K562 (cell line): Measurements from ENCODE around the gene CSK. TPM values are rescaled to one million over a fixed set of nuclear protein-coding genes. Genes with fewer than 3 reads are reported as not detected.

Source experiments
- ATAC-seq: fragments of 200-7000 bp; cut with Tn5 transposase; 3 replicates; pipeline ENCODE4 v1.9.1; 2020; ENCODE audit warnings: moderate library complexity
- BruUV-seq: library from RNA; stranded (reverse); fragments of 400-500 nt; replicated peaks from 2 replicates; lab custom pipeline; 2021; lab: Mats Ljungman, UMichigan
- CTCF ChIA-PET: fragments of 300-600 bp; formaldehyde crosslinking; extraction: SDS; loops from one replicate; lab custom pipeline; 2021; ENCODE audit warnings: low intra/inter-chr PET ratio; lab: Yijun Ruan, JAX
- POLR2A ChIA-PET: fragments of 300-600, 350-650 bp; sonication (Branson Sonifier 250); formaldehyde crosslinking; extraction: SDS; loops from one replicate; lab custom pipeline; 2021; ENCODE audit warnings: antibody characterized with exemption, inconsistent platforms; lab: Yijun Ruan, JAX
- DNase-seq, 4 experiments: peaks; one replicate each; pipeline versions ENCODE4 v3.0.0 to v3.0.0-alpha.2; 2011 to 2018; ENCODE audit warnings: low spot score in 3 of 4, mixed read lengths in 3 of 4; ENCODE audit errors: extremely low read depth in 1 of 4
- FAIRE-seq: peaks from 2 replicates; lab custom pipeline; 2011; peaks lifted over from hg19 to GRCh38; lab: Jason Lieb, UNC
- H2AFZ ChIP-seq: 2 replicates; pipeline ENCODE4 v1.6.0; 2011; ENCODE audit warnings: low read depth, low read length, control low read depth, inconsistent platforms
- H3K27ac ChIP-seq: fragments of 200-600 bp; 3 replicates; pipeline ENCODE4 v1.8.0; 2011; ENCODE audit warnings: low read depth, mild to moderate bottlenecking, control low read depth, inconsistent platforms, low read length, moderate library complexity, mixed read lengths; ENCODE audit errors: extremely low read depth
- H3K27me3 ChIP-seq, 2 experiments: fragments of 300-600 bp in 1 of 2; 2 replicates in 1 of 2; 3 replicates in 1 of 2; pipeline versions ENCODE4 v1.6.0 to v1.8.0; 2011; ENCODE audit warnings: inconsistent platforms in 2 of 2, low read length in 2 of 2, mild to moderate bottlenecking in 1 of 2, mixed read lengths in 1 of 2, moderate library complexity in 1 of 2; ENCODE audit not compliant: control insufficient read depth in 2 of 2, insufficient read depth in 2 of 2
- H3K36me3 ChIP-seq: fragments of 300-600 bp; 3 replicates; pipeline ENCODE4 v1.8.0; 2011; ENCODE audit warnings: mild to moderate bottlenecking, low read length, inconsistent platforms; ENCODE audit not compliant: control insufficient read depth, insufficient read depth
- H3K4me1 ChIP-seq, 2 experiments: fragments of 200-600 bp in 1 of 2; replicated peaks in 1 of 2; 2 replicates in 1 of 2; 3 replicates in 1 of 2; pipeline versions ENCODE4 v1.5.1 to v1.8.0; 2011; ENCODE audit warnings: inconsistent platforms in 2 of 2, low read length in 2 of 2, mild to moderate bottlenecking in 1 of 2, mixed read lengths in 1 of 2, moderate library complexity in 1 of 2; ENCODE audit not compliant: control insufficient read depth in 2 of 2, insufficient read depth in 2 of 2
- H3K4me2 ChIP-seq: 2 replicates; pipeline ENCODE4 v1.6.1; 2011; ENCODE audit warnings: low read length, control low read depth, inconsistent platforms, mixed read lengths; ENCODE audit not compliant: insufficient read depth
- H3K4me3 ChIP-seq: fragments of 200-600 bp; sonication (generic), shearing (Covaris generic); 2 replicates; pipeline ENCODE4 v1.5.1; 2016; ENCODE audit warnings: control low read depth, inconsistent platforms
- H3K79me2 ChIP-seq: fragments of 200-600 bp; 3 replicates; pipeline ENCODE4 v1.8.0; 2011; ENCODE audit warnings: low read length, inconsistent platforms; ENCODE audit not compliant: control insufficient read depth, insufficient read depth
- H3K9ac ChIP-seq, 2 experiments: 2 replicates each; pipeline versions ENCODE4 v1.6.0 to v1.6.1; 2011; ENCODE audit warnings: low read depth in 2 of 2, low read length in 2 of 2, control low read depth in 1 of 2, inconsistent platforms in 1 of 2, mild to moderate bottlenecking in 1 of 2, mixed read lengths in 1 of 2; ENCODE audit not compliant: insufficient read depth in 1 of 2
- H3K9me1 ChIP-seq: one replicate; pipeline ENCODE4 v1.6.0; 2011; ENCODE audit warnings: inconsistent platforms, mild to moderate bottlenecking, low read length, moderate library complexity; ENCODE audit not compliant: control insufficient read depth, insufficient read depth
- H3K9me3 ChIP-seq: replicated peaks from 2 replicates; pipeline ENCODE4 v1.5.1; 2011; ENCODE audit warnings: low read depth, low read length, inconsistent platforms; ENCODE audit not compliant: control insufficient read depth, insufficient read depth
- H4K20me1 ChIP-seq: replicated peaks from 2 replicates; pipeline ENCODE4 v1.6.1; 2011; ENCODE audit warnings: low read length, inconsistent platforms, mixed read lengths; ENCODE audit not compliant: control insufficient read depth, insufficient read depth
- ESRRB ChIP-seq: fragments of 250-450 bp; sonication (Bioruptor Pico); IDR thresholded peaks from 2 replicates; pipeline ENCODE4 v1.5.0; 2020; ENCODE audit warnings: mild to moderate bottlenecking, moderate library complexity, borderline replicate concordance
- PHF21A ChIP-seq: fragments of 450-650 bp; IDR thresholded peaks from 2 replicates; pipeline ENCODE4 v1.6.1; 2017; ENCODE audit warnings: low read depth, borderline replicate concordance
- POLR2G ChIP-seq: fragments of 200-400 bp; formaldehyde crosslinking; IDR thresholded peaks from 2 replicates; pipeline ENCODE4 v1.6.1; 2017; ENCODE audit warnings: low read depth, mild to moderate bottlenecking, antibody characterized with exemption, low read length, moderate library complexity
- SMARCB1 ChIP-seq: IDR thresholded peaks from 2 replicates; pipeline ENCODE4 v1.6.1; 2011; ENCODE audit warnings: improper control_type of control experiment, low read depth; ENCODE audit not compliant: insufficient read length
- ZFP36 ChIP-seq: fragments of 150-350 bp; IDR thresholded peaks from 2 replicates; pipeline ENCODE4 v1.6.1; 2018; ENCODE audit warnings: low read length, low read depth; ENCODE audit not compliant: partially characterized antibody
- ZNF436 ChIP-seq: fragments of 250-450, 450-650 bp; sonication (Bioruptor Pico); formaldehyde crosslinking; IDR thresholded peaks from 2 replicates; pipeline ENCODE4 v1.7.0; 2020; ENCODE audit warnings: mild to moderate bottlenecking
- WGBS: fragments of 100-300 bp; shearing (Covaris generic); methylation state at CpG from one replicate; pipeline ENCODE4 v1.1.6; 2016; ENCODE audit warnings: low coverage, mixed read lengths; ENCODE audit not compliant: insufficient coverage; ENCODE audit errors: missing lambda C conversion rate; 5-methylcytosine and 5-hydroxymethylcytosine counted together
- in situ Hi-C: fragments of 300-500 bp; cut with MboI; formaldehyde crosslinking; loops from 4 replicates; pipeline ENCODE4 v1.15.0; 2018; ENCODE audit warnings: inconsistent platforms, mixed read lengths
- intact Hi-C: fragments of 100-400 bp; cut with micrococcal nuclease; formaldehyde crosslinking; loops from 2 replicates; pipeline ENCODE4 v1.14.2; 2022
- polyA plus RNA-seq, 8 experiments: library from polyadenylated mRNA; depleted of rRNA in 4 of 8; stranded (reverse) in 5 of 8; unstranded in 3 of 8; fragments of >200 nt; fragmentation: Nextera tagmentation in 2 of 8; fragmentation: Illumina TruSeq in 1 of 8; extraction: Ambion mirVana in 2 of 8; extraction: Trizol in 1 of 8; gene quantifications; 2 replicates each; pipeline versions ENCODE4 v1.2.1 to v1.2.3, GENCODE V29; 2011 to 2014; ENCODE audit warnings: inconsistent platforms in 1 of 8, missing spikeins in 1 of 8
- total RNA-seq, 7 experiments: library from RNA; depleted of rRNA in 6 of 7; stranded (reverse); fragments of >200 nt in 6 of 7; fragmentation: Illumina TruSeq in 2 of 7; extraction: Trizol in 2 of 7; gene quantifications; 2 replicates each; pipeline versions ENCODE4 v1.2.1 to v1.2.3, GENCODE V29; 2011 to 2021; ENCODE audit warnings: low replicate concordance in 1 of 7

Gene CSK
- total and polyA plus RNA-seq, 9 of the 15 experiments (the other 6 are each of a cell fraction or from before 2014, with no cell fraction given), result 1.5 to 112 (median 22.5) TPM

GRCh38 chr15:74837482-74838136, 55.7 kb downstream of the CSK start:
- no peak for FAIRE-seq
- CTCF ChIA-PET, result no interaction called here
- peaks cover 11% of the 10 kb centered on the region; the same call in 2 of the 3 replicates for H3K79me2 ChIP-seq
- H3K27ac ChIP-seq, result no peak overlapping the region
- TF ChIP-seq ZFP36 (peak; percentile 86), PHF21A (no peak)
- TF ChIP-seq, all 486 proteins: peak for 1
- H3K4me2 ChIP-seq, result no peak overlapping the region
- H3K36me3 ChIP-seq, result peaks cover 53% of the 10 kb centered on the region; the same call in 1 of the 3 replicates
- intact Hi-C loops, result loop anchor here (5.0 kb wide), 1 partner anchor 65 kb away; no protein-coding TSS in a partner anchor
- peaks cover 8% of the 10 kb centered on the region; the same call in 1 of the 2 replicates for H4K20me1 ChIP-seq
- ATAC-seq (no peak), DNase-seq (no peak)
- H3K9ac ChIP-seq, result no peak overlapping the region; a peak in 1 of 4 replicates
- POLR2A ChIA-PET, result interaction anchor here (0.9 to 1.6 kb wide), 3 partner anchors 10 to 97 kb away, joined by 3 to 4 read pairs (median 3); partner anchors contain the start of gene CPLX3
- no TSS peak for BruUV-seq
- peaks cover 8% of the 10 kb centered on the region for H3K9me1 ChIP-seq
- H3K9me3 ChIP-seq, result no peaks in the 10 kb centered on the region
- in situ Hi-C loops, result no loop called here
- WGBS, result 85% methylated on average over 3 of the region's 15 CpGs
- no peak overlapping the region for H3K4me3 ChIP-seq
- H2AFZ ChIP-seq, result no peak overlapping the region
- no peaks in the 10 kb centered on the region for H3K27me3 ChIP-seq
- H3K4me1 ChIP-seq, result peaks cover 12 to 46% of the 10 kb centered on the region in 2 experiments; a peak in 4 of 5 replicates

- ATAC-seq (no peak), FAIRE-seq (no peak), DNase-seq (no peak)
- in situ Hi-C loops (no loop called here), intact Hi-C loops (loop anchor here (5.0 kb wide), 1 partner anchor 66 kb away; no protein-coding TSS in a partner anchor)
- Histone ChIP-seq H3K79me2 (peaks cover 14% of the 10 kb centered on the region; the same call in 2 of the 3 replicates), H3K9ac (peak overlapping the region in 1 of 2 experiments; percentile 29; a peak in 1 of 4 replicates), H3K4me3 (no peak overlapping the region), H3K9me3 (no peaks in the 10 kb centered on the region), H4K20me1 (peaks cover 8% of the 10 kb centered on the region; the same call in 1 of the 2 replicates), H3K27ac (no peak overlapping the region), H3K4me1 (peaks cover 12 to 51% of the 10 kb centered on the region in 2 experiments; a peak in 4 of 5 replicates), H2AFZ (no peak overlapping the region), H3K36me3 (peaks cover 53% of the 10 kb centered on the region; the same call in 1 of the 3 replicates), H3K27me3 (no peaks in the 10 kb centered on the region), H3K9me1 (peaks cover 8% of the 10 kb centered on the region), H3K4me2 (no peak overlapping the region)
- ChIA-PET POLR2A (interaction anchor here (0.6 to 1.7 kb wide), 5 partner anchors 9 to 1004 kb away, joined by 3 to 5 read pairs (median 3); no protein-coding TSS in a partner anchor), CTCF (no interaction called here)
- TF ChIP-seq POLR2G (peak; percentile 29; the same call in 1 of the 2 replicates), ESRRB (CRISPR knock-in tag) (no peak), SMARCB1 (no peak), ZNF436 (no peak)
- 80% methylated on average over 1 of the region's 10 CpGs for WGBS
- no TSS peak for BruUV-seq
Observed at GRCh38 chr15:74838137-74838516, 56.2 kb downstream of the CSK start.
